GM19324 (cell line): Measurements from ENCODE around the gene SORL1-AS1.
A peak's percentile ranks its signal among the peaks of the same experiment; 100 is the strongest.

Experiments used
- ATAC-seq: cut with Tn5 transposase; IDR thresholded peaks from one replicate; pipeline ENCODE4 v1.9.1; 2021; ENCODE audit warnings: mild to moderate bottlenecking, moderate library complexity; ENCODE audit not compliant: unreplicated experiment, low FRiP score

SORL1-AS1 gene

GRCh38 chr11:121452609-121453150 lies at the start of gene SORL1-AS1:
TSS of gene SORL1-AS1 (minus strand) at chr11:121452967.
- peak; percentile 8 for ATAC-seq

GRCh38 chr11:121500717-121501116 lies 48.0 kb upstream of the SORL1-AS1 start:
- no peak for ATAC-seq

DNA sequence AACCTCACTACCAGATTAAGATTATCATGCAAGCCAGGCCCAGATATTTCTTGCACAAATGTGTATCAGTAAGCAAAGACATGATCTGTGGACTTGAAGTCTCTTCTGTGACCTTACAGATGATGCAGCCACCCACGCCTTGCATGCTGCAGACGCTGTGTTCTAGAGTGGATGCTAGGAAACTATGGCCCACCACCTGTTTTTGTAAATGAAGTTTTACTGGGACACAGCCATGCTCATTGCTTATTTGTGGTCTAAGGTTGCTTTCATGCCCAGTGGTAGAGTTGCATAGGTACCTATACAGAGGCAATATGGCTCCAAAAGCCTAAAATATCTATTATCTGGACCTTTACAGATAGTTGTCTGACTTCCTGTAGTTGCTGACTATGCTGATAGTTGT lies 47.5 kb upstream of the SORL1-AS1 start:
- no peak for ATAC-seq

DNA sequence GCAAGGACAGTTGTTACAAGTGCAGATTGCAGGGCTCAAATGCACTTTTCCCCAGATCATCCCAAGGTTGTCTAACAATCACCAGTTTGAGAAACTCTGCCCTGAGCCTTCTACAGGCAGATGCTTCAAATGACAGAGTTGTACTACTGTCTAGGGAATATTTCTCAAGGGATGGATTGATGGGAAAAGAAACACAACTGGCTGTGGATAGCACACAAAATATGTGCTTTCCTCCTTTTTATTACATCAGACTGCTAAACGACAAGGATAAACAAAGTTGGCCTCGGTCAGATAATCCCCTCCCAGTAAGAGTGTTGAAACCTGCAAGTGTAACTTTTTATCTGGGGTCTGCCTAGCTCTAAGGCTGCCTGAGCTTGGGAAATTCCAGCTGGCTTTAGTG lies 46.6 kb upstream of the SORL1-AS1 start:
- no peak for ATAC-seq

DNA sequence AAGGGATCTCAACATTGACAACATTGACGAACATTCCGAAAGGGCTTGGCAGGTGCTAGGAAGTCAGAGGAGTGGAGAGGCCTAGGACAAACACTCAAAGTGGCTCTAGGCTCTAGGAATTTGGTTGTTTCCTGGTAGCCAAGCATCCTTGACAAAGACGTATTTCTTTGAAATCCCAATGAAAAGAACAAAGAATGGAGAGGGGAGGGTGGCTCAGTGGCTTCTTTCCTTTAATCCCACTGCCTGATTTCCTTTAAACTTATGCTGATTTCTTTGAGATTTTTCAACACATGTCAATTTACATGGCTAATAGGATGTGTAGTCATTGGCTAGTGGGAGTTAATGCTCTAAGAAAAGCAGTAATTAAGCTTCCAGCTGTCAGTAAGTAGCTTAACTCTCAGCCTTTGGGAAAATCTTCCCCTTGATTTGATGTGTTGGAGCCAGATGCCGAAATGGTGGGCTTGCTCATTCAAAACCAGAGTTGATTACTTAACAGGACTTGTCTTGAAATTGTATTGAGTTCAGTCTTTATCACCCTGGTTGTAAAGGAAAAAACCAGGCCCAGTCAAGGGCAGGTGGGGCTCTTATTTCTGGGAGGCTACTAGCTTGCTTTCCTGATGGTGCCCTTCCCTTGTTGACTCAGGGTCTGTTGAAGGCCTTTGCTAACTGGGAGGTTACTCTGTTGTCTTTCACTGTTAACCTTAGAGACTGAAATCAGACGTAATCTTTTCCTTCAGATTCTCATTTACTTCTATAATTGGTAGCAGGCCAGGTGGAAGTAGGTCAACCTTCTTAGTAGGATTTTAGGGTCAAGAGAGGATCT lies 44.6 kb upstream of the SORL1-AS1 start:
- ATAC-seq: no peak

GRCh38 chr11:121494355-121495099 lies 41.8 kb upstream of the SORL1-AS1 start:
- peak; percentile 75 for ATAC-seq

DNA sequence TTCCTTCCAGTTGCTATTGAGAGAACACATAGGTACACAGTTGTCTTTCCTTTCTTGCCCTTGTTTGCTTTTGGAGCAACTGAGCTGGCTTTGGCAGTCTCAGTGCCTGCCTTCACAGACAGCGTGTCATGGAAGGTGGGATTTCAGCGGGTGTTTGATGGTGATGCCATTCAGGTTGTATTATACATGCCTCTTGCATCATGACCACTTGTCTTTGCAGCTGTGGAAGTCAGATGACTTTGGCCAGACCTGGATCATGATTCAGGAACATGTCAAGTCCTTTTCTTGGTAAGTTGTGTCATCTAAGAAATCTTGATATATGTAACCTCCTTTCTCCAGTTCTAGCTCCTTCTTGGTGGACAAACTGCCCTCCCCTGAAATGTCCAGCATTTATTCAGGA lies 37.1 kb upstream of the SORL1-AS1 start:
- ATAC-seq: no peak

- ATAC-seq: no peak
These were observed 35.9 kb upstream of the SORL1-AS1 start for GRCh38 chr11:121488641-121489040.

GRCh38 chr11:121488170-121488569 lies 35.4 kb upstream of the SORL1-AS1 start:
- no peak for ATAC-seq

DNA sequence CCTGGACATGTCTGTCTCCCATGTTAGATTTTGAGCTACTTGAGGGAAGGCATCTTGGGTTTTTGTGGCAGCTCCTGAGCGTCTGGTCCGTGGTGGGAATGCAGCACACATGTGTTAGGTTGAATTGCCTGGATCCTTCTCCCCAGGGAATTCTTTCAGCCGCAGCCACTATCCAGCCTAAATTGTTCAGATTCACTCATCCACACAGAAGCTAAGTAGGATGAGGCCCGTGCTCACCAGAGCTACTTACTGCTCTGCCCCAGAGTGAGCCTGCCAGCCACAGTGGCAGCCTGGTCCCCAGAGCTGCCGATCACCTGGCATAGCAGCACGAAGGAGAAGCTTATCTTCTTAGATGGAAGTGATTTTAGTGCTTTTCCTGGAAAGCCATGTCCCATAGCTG lies 34.4 kb upstream of the SORL1-AS1 start:
- ATAC-seq: no peak

DNA sequence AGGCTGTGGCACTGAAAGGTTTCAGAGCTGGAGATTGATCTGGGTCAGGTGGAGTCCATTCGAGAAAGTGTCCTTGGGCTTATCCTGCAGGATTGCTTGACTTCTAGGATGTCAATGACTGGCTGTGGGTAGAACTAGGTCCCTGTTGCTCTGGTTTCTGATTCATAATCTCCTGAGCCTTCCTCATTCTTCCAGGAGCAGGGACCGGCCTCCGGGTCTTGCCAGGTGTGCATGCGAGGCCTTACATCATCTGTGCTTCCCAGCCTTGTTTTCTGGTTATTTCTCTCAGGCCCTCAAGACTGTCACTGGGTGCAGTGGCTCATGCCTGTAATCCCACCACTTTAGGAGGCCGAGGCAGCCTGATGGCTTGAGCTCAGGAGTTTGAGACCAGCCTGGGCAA lies 33.3 kb upstream of the SORL1-AS1 start:
- ATAC-seq: no peak

GRCh38 chr11:121485216-121485615 lies 32.4 kb upstream of the SORL1-AS1 start:
- ATAC-seq: no peak

- no peak for ATAC-seq
These were observed 31.2 kb upstream of the SORL1-AS1 start for GRCh38 chr11:121483805-121484480.

DNA sequence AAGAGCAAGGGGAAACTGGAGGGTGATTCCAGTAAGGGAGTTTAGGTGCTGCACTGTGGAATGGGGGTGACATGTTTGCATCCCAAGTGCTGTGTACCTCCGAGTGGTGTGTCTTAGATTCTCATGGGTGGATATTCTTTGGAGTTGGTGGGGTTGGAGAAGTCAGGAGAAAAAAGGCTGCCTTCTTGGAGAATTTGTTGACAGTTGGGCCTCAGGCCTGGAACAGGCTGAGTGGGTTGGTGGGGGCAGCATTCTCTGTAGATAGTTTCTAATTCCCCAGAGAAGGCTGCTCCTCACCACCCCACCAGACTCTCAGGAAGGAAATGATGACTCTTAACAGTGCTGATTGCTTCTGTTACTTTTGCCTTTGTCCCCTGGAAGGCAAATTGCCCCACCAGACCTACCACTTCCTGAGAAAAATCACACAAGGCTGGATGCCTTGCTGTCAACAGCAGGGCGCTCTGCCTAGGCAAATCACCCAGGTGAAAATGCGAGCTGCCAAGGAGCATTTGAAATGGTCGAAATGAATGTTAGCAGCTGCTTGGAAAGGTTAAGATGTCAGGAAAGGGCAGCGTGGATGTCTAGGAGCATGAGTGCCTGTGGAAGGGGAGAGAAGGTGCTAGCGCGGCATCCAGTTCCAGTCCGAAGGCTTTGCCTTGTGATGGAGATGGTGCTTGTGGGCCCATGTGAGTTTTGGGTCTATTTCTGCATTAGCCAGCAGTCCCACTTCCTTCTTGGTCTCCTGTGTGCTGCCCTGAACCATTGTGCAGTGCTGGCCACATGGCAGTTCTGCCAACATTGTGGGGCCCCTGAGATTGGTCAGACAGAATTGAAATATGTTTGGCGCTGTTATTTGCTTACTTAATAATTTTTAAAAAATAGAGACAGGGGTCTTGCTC lies 29.7 kb upstream of the SORL1-AS1 start:
- ATAC-seq: peak; percentile 92

DNA sequence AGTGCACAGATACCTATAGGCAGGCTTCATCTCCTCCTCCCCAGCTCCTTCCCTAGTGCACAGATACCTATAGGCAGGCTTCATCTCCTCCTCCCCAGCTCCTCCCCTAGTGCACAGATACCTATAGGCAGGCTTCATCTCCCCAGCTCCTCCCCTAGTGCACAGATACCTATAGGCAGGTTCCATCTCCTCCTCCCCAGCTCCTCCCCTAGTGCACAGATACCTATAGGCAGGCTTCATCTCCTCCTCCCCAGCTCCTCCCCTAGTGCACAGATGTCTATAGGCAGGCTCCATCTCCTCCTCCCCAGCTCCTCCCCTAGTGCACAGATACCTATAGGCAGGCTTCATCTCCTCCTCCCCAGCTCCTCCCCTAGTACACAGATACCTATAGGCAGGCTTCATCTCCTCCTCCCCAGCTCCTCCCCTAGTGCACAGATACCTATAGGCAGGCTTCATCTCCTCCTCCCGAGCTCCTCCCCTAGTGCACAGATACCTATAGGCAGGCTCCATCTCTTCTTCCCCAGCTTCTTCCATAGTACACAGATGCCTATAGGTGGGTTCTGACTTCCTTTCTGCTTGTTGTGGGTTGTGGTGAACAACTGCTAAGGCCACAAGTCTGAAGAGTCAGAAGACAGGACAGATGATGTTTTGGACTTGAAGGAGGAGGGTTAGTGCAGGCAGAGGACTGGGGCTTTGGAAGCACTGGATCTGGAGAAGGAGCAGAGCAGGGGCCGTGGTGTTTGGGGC lies 28.9 kb upstream of the SORL1-AS1 start:
- ATAC-seq: peak; percentile 23

- no peak for ATAC-seq
These were observed 27.0 kb upstream of the SORL1-AS1 start for GRCh38 chr11:121479698-121480238.

GRCh38 chr11:121478895-121479697 lies 26.3 kb upstream of the SORL1-AS1 start:
- ATAC-seq: no peak

DNA sequence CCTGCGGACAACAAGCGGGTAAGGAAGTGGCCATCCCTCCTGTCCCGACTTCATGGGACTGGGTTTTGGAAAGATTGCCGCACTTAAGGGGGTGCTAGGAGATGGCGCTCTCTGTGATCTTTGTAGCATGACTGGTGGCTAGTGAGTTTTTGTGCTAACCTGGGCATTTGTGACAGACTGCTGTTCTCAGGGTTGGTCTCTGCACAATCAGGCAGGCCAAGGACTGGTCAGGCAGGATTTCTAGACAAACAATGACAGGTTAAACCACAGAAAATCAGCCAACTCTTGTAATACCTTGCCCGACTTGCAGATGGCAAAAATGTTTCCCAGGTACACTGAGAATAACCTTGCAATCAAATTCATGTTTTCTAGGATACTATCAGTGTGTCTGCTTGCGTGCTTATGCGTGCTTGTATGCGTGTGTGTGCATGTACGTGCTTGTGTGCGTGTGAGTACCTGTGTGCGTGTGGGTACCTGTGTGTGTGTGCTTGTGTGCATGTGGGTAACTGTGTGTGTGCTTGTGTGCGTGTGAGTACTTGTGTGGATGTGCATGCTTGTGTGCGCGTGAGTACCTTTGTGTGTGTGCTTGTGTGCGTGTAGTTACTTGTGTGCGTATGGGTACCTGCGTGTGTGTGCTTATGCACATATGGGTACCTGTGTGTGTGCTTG lies 25.6 kb upstream of the SORL1-AS1 start:
- ATAC-seq: no peak
